GM21390 (cell line): ENCODE measurements around the gene HNRNPA3.
"Not testable (repeated sequence)": the region's sequence is repeated elsewhere in the genome, so short reads cannot be mapped to it uniquely, and the experiment has no call there.

Experiments
- ATAC-seq: cut with Tn5 transposase; IDR thresholded peaks from one replicate; pipeline ENCODE4 v1.9.1; 2021; ENCODE audit not compliant: unreplicated experiment

The HNRNPA3 gene

DNA sequence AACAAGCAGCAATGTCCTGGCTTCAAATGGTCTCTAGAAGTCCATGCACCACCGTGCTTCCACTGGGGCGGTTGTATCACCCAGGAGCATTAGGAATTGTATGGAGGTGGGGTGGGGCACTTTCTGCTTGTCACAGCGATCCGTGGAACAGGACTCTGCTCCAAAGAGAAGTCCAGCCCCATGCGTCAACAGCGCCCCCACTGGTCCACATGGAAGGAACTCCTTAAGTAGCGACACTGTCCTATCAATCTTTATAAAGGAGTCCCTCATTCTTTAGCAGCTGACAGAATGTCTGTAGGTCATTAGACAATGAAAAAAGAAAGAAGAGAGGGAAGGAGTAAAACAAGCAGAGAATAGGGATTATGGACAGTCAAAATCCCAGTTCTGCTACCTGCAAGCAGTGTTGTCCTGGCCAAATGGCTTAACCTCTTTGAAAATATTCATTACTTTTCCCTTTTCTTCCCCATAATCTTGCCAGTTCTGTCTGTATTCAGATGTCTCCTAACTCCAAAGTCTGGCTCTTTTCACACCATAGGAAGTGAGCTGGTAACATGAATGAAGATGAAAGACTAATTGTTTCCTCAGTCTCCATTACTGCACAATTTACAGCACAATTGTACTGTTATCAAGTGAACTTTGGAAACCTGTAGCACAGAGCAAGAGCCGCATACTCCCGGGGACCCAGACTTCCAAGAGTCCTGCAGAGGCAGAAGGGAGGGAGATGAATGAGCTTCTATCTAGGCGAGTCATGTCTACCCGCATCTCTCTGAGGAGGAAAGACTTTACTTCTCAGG lies 42.0 kb downstream of the HNRNPA3 start:
- ATAC-seq, result no peak

DNA sequence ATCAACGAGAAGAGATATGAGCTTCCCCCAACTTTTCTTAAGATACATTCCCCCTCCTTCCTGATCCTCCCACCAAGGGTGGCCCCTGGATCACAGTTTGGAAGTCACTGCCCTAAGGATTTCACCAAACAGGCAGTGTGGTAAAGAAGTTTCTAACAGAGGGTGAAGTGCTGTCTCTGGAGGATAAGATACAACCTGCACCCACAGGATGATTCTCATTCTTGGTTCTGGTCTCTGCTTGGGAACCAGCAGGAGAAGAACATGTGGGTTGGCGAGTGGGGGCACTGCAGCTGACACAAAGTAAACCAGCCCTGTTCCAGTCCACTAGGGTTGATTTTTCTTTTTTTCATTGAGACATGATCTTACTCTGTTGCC lies 42.6 kb downstream of the HNRNPA3 start:
- no peak for ATAC-seq

DNA sequence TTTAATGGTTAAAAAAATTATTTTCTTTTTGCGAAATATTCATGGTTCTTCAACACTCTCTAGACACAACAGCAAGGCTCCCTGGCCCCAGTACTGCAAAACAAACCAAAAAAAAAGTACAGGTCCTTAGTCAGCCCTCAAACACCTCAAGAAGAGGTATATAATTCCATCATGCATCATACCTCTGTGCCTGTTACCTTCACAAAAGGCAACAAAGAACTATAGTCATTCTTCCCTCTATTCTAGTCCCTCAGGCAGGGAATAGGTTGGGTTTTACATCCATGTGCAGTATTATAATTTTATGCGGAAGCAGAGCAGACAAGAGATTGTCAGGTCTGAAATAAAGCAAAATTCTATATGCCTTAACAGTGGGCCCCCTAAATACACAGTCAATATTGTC lies 43.4 kb downstream of the HNRNPA3 start:
- no peak for ATAC-seq

DNA sequence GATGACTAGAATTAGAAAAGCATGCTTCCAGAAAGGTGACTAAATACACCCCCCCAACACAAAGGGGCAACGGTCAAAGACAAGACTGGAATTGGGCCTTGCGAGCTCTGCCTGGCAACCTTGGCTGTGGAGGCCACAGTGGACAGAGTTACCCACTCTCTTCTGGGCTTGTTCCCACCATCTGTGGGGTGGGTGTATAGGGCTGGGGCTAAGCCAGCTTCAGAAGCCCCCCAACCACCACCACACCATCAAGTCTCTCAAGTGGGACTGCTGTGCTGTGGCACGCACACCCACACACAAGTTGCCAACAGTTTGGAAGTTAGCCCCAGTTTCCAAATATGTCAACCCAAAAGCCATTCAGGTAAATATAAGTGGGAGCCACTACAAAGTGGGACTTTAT lies 44.1 kb downstream of the HNRNPA3 start:
- ATAC-seq, result no peak

DNA sequence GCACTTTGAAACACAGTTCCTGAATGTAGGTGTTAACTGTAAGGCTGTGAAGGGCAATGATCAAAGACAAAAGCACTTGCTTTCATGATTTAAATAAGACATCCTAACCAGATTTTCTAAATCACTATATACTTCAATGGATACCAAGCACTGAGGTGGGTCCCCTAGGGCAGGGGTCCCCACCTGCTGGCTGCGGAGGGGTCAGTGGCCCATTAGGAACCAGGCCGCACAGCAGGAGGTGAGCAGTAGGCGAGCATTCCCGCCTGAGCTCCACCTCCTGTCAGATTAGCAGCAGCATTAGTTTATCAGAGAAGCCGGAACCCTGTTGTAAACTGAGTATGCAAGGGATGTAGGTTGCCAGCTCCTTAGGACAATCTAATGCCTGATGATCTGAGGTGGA lies 44.9 kb downstream of the HNRNPA3 start:
- ATAC-seq, result no peak

DNA sequence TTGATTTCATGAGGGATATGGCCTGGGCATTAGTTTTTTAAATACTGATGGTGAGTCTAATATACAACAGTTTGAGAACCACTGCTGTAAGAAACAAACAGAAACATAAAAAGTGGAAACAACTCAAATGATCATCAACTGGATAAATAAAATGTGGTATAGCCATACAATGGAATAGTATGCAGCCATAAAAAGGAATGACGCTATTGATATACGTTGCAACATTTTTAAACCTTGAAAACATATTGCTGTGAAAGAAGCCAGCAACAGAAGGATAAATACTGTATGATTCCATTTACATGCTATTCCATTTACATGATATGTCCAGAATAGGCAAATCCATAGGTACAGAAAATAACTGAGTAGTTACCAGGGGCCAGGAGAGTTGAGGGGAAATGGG lies 45.5 kb downstream of the HNRNPA3 start:
- no peak for ATAC-seq

DNA sequence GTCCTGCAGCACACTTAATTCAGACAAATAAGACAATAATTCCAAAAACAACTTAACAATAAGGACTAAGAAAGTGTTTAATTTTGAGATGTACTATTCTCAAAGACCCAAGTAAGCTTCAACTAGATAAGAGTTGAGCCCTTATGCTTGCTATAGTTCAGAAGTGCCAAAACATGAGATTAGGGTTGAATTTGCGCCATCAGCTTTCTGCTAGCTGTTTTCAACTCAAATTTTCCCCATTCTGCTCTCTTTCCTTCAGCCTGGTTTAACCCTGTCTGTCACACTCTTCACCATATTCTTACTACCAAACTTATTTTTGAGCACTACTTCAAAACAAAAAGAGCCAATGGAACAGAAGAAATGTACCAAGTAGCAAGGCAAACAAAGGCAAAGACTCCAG lies 47.8 kb downstream of the HNRNPA3 start:
- ATAC-seq, result no peak

DNA sequence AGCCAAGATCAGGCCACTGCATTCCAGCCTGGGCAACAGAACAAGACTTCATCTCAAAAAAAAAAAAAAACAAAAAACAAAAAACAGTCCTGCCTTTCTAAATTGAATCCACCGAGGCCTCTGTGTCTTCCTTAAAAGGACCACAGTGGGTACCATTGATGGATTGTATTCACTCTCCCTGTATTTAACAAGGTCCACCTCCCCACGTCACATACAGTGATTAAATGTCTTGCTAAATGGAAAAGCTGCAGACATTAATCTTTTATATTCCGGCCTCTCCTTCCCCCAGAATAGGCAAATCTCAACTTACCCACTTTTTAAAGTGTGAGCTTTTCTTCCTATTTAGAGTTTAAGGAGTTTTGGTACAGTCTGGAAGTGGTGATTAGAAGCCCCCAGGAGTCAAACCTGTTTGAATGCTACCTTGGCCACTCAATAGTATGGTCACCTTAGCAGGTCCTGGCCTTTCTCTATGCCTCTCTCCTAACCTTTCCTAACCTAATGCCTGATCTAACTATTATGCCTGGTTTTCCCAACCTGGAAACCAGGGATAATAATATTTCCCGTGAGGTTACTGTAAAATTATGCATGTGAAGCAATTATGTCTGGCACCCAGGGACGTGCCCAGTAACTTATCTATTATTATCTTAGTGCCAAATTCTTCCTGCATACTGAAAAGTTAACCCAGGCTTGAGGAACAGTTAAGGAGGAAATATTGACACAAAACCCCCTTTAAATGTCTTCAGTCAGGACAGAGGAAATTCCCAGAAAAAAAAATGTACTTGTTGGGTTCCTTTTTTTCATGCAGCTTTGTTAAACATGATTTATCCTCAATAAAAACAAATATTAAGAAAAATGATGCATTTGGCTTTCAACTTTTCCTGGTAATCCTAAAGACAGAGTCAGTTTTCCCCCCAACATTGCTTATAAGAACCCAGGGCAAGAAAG lies 48.8 kb downstream of the HNRNPA3 start:
- no peak for ATAC-seq

DNA sequence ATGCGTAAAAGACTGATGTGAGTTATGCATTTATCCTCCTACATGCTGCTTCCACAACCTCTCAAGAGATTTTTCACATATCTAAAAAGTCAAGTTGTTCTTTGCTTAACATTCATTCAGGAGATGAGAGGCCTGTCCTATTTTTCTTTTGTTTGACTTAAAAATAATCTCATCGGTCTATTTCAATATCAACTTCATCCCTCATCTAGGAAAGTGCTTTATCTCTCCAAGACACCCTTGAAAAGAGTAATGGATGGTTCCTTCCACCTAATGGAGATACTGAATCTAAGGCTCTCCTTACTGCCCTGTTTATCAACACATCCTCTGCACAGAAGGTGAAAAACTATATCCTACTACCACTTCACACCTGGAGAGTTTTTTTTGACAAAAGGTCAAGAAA lies 49.5 kb downstream of the HNRNPA3 start:
- ATAC-seq, result no peak

DNA sequence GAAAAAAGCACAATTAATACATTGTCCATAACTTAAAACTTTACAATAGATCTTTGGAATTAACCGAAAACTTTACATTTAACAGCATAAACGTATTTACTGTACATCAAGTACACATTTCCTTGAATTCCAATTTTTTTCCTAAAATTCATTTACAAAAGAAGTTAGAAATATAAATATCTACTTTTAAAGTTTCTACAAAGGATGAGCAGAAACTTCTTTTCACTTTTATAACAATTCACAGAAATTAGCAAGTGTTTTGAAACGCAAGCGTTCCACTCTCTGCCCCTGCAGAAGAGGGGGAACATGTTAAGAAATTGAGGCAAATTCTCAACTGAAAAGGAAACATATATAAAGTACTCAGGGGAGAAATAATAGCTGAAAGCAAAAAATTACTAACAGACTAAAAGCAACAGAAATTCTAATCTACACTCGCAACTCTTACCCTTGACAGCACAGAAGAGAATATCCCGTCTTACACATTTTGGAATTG lies 50.4 kb downstream of the HNRNPA3 start:
- no peak for ATAC-seq

DNA sequence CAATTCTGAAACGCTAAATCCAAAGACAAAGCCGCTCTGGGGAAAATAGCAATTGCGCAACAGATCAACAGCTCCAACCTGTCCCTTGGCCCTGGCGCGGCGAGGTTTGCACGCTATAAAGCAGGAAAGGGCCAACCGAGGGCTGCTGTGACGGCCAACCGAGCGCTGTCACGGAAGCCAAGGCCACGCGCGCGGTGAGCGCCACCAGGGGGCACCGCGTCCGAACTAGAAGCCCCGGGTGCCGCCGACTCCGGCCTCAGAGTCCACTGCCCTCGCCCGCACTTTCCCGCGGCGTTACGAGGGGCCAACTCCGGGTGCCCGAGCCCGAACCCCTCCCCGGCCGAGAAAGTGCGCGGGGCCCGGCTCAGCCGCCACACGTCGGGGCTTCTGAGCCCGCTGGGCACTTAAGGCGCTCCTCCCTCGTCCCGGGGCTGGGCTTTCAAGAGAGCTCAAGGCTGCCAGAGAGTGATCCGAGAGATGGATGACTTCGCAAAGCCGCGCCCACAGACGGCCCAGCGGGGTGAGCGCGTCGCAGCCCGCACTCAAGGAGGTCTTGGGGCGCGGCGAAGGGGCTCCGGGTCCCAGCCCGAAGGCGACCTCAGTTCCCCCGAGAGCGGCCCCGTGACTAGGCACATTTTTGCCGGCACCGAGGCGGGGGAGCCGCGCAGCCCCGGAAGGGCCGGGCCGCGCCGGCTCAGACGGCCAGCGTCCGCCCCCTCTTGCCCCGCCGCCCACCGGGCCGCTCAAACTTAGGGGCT lies 51.0 kb downstream of the HNRNPA3 start:
- peak; percentile 47 for ATAC-seq

DNA sequence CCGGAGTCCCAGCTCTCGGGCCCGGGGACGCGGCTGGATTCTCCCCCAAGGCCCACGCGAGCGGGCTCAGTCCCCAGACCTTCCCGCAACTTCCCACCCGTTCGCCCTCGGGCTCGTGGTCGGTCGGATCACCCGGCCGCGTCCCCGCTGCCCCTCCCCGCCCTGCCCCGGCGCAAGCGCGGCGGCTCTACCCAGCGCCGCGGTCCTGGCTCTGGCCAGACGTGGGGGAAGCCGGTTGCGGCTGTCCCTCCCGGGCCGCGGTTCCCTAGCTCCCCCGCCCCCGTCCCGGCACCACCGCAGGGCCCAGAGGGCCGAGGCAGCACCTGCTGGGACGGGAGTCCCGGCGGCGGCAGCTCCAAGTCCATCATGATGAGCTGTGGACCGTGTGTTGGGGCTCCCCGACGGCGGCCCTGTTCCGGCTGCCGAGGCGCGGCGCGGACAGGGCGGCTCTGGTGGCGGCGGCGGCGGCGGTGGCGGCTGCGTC lies 51.7 kb downstream of the HNRNPA3 start:
- peak; percentile 18 for ATAC-seq

DNA sequence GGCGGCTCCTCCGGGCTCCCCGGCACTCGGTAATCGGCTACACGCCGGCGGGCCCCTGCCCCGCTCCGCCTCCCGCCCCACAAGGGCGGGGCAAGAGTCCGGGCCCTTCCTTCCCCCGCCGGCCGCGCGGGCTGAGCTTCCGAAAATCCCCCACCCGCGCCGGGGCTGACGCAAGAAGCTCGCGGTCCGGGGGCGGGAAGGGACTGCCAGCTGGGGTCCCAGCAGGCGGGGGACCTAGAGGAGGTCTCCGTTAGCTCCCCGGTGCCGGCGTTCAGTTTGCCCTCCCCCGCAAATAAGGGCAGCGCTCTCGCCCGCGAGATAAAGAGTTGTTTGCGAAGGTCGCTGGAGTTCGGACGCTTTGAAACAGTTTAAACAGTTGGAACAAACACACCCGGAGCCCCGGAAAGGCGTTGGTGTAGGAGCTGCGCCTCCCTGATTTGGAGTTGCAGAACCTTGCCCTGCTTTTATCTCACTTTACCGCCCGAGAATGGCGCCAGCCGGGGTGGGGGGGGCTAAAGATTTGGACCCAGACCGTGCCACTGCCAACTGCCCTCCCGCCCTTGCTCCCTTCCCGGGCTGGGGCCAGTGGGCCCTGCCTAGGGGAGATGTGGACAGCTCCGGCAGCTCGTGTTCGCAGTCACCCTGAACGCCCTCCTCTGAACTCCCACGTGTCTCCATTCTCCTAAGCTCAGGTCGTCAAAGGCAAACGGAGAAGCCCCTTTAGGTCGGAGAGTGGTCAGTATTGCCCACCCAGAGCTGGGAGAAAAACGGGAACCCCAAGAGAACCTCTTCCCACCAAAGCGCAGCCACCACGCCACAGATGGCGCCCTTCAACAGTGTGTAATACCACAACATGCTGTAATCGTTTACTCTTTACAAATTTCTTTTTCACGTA lies 52.3 kb downstream of the HNRNPA3 start, which contains the start of gene NFE2L2:
Gene NFE2L2, minus strand, starts transcription at position 35 of the 895 bp plus-strand sequence. CDS start 151 bp downstream, outside the sequence.
- peak; percentile 61 for ATAC-seq

DNA sequence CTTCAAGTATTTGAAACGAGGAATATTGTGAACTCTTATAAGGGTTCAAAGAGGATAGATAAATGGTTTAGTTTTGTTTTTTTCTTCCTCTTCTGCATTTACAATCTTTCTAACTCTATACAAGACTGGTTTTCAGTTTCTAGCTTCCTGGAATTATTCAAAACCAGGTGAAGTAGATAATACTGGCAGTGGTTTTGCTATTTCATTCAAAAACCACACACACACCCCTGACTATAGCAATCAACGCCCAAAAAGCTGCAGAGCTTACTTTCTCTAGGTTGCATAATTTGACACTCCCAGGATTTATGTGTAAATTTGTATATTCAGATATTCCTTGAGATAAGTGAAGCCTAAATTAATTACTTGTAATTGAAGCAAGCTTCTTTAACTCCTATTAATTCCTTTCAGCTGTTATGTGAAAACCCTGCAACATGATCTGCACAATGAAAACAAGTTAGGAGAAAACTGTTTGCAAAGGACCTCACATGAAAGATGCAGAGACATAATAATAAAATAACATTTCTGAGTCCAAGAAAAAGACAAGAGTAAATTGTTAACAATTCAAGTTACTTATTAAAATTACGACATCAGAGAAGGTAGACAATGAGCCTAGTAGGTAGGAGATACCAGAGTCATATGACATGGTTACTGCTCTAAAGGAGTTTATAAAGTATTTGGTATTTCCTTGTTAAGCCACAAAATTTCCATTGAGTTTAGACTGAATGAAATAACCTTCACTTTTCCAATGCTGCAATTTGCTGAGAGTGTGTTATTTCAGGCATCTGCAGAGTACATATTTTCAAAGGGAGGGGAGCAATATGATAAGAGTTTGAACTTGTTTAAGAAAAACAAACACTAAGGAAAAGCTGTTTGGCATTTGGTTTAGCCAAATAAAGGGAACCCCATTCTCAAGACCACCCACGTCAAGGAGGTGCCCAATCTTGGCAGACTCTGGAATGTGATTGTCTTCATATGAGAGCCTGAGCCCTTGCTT lies 53.5 kb downstream of the HNRNPA3 start:
- peak; percentile 24 for ATAC-seq

DNA sequence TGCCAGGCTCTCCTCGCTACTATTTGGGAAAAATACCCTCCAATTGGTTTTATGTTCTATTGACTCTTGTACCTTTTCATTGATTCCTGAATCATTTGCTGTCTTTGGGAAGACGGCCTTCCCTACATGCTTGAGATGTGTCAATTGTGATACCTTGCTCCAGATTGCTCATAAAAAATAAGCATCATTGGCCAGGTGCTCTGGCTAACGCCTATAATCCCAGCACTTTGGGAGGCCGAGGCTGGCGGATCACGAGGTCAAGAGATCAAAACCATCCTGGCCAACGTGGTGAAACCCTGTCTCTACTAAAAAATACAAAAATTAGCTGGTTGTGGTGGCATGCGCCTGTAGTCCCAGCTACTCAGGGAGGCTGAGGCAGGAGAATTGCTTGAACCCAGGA lies 54.4 kb downstream of the HNRNPA3 start:
- ATAC-seq, result not testable (repeated sequence)

DNA sequence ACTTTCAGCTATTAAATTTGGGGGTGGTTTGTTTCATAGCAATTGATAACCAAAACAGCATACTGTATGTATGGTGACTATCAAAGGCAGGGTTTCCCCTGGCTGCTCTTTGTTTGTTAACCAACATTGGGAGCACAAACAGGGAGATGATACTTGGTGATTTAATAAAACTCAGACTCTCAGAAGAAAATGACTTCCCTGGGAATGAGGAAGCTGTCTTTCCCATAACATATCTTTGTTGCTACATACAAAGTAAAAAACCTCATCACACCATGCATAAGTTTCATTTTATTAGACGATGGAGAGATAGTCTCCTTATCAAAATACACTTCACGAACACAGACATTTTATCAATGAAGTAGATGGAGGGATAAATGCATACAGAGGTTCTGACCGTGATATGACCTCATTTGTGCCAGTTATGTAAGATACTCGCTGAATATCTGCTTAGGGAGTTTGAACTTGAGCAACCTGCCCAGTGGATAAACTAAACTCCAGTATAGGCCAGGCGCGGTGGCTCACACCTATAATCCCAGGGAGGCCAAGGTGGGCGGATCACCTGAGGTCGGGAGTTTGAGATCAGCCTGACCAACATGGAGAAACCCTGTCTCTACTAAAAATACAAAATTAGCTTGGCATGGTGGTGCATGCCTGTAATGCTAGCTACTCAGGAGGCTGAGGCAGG lies 55.7 kb downstream of the HNRNPA3 start:
- ATAC-seq, result no peak

DNA sequence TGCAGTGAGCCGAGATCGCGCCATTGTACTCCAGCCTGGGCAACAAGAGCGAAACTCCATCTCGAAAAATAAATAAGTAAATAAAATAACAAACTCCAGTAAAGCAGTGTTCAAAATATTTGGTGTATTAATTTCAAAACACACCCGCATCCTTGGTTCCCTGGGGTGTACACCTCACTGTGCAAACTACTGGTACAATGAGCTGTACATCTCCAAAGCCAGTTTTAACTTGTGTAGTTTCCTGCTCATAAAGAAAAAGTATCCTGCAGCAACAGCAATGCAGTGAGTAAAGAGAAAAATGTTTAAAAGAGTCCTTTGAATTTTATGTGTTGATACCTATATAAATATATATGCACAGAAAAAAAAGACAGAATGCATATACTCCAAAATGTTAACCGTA lies 56.3 kb downstream of the HNRNPA3 start:
- no peak for ATAC-seq

DNA sequence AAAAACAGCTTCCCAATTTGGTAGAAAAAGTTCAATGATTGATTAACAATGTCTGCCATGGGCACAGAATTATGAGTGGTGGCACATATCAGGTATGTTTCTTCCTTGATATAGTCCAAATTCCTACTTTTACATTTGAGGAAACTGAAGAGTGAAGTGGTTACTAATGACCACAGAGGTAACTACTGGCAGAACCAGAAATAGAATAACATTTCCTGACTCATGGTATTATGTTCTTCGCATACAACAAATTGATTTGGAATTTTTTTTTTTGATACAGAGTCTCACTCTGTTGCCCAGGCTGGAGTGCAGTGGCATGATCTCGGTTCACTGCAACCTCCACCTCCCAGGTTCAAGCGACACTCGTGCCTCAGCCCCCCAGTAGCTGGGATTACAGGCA lies 57.9 kb downstream of the HNRNPA3 start:
- no peak for ATAC-seq
